BE2C (cell line): ENCODE results near the gene CDC37L1.

ENCODE experiments used
- DNase-seq: peaks from one replicate; pipeline ENCODE4 v3.0.0-alpha.2; 2020
- H3K27me3 ChIP-seq: fragments of 250-450 bp; sonication (Bioruptor Pico); 2 replicates; pipeline ENCODE4 v1.5.1; 2020; ENCODE audit warnings: mild to moderate bottlenecking
- H3K36me3 ChIP-seq: fragments of 250-450 bp; sonication (Bioruptor Pico); 2 replicates; pipeline ENCODE4 v1.5.1; 2020; ENCODE audit warnings: mild to moderate bottlenecking
- H3K4me1 ChIP-seq: fragments of 250-450 bp; sonication (Bioruptor Pico); 2 replicates; pipeline ENCODE4 v1.5.1; 2020
- H3K4me3 ChIP-seq: 2 replicates; pipeline ENCODE4 v1.5.1; 2011; ENCODE audit warnings: low read depth, low read length
- H3K9me3 ChIP-seq: fragments of 250-450 bp; sonication (Bioruptor Pico); 2 replicates; pipeline ENCODE4 v1.5.1; 2020
- TF ChIP-seq, protein P1 (sequence below): IDR thresholded peaks from 2 replicates; pipeline ENCODE4 v1.5.1; 2012; ENCODE audit warnings: mild to moderate bottlenecking, low read depth, low read length

CDC37L1 gene

DNA sequence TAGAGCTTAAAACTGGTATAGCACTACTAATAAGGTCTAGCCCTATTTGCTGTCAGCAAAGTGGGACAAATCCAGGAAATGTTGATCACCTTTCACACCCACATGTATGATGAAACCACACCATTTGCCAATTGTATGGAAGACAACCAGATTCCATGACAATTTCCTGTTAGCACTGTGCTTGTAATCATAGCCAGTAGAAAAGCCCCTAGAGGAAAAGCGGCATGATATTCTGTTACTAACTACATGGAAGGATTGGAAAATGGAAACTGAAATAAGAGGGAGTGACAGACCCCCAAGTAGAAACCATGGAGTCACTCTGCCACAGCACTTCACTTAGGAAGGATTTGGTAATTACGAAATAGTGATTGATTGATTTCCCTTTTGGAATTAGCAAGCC, 14.0 kb upstream of the CDC37L1 start:
- Histone ChIP-seq H3K36me3 (no peaks in the 10 kb centered on the region), H3K27me3 (0 out of 2 replicates have a peak, but pooled peaks cover 3% of the 10 kb centered on the region), H3K9me3 (no peaks in the 10 kb centered on the region; the same call in 1 of the 2 replicates), H3K4me1 (no peaks in the 10 kb centered on the region; the same call in 1 of the 2 replicates), H3K4me3 (no peak overlapping the region; the same call in 1 of the 2 replicates)
- DNase-seq, result no peak
- TF ChIP-seq, protein P1, sequence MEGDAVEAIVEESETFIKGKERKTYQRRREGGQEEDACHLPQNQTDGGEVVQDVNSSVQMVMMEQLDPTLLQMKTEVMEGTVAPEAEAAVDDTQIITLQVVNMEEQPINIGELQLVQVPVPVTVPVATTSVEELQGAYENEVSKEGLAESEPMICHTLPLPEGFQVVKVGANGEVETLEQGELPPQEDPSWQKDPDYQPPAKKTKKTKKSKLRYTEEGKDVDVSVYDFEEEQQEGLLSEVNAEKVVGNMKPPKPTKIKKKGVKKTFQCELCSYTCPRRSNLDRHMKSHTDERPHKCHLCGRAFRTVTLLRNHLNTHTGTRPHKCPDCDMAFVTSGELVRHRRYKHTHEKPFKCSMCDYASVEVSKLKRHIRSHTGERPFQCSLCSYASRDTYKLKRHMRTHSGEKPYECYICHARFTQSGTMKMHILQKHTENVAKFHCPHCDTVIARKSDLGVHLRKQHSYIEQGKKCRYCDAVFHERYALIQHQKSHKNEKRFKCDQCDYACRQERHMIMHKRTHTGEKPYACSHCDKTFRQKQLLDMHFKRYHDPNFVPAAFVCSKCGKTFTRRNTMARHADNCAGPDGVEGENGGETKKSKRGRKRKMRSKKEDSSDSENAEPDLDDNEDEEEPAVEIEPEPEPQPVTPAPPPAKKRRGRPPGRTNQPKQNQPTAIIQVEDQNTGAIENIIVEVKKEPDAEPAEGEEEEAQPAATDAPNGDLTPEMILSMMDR, result no peak

DNA sequence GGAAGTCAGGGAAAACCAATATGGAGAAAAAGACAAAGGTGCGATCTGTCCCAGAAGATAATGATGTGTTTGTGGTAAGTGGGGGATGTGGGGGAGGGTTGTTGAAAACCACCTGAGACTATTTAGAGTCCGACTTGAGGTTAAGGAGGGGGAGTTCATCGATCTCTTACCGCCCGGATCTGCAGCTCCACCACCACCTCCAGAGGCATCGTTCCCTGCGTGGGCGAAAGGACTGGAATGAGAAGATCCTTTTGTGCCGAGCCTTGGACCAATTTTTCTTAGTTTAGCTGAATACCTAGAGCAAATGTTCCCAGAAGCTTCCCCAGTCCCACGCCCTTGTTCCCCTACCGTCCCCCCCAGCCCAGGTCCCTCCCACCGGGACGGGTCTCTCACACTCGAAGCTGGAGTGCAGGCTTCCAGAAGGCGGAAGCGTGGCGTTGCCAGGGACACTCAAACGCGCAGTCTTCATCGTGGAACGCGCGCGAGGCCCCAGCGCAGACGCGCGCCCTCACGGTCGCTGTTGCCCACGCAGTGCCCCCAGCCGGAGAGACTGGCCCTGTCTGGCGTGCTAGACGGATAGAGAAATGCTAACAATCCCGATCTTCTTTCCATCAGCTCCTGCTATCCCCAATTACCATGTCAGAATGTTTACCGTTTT, 13.2 kb upstream of the CDC37L1 start, which contains the start of gene SPATA6L:
SPATA6L (minus strand) TSS at position 439 of the 658 bp plus-strand sequence; CDS start at position 209, 230 bp downstream.
- Histone ChIP-seq H3K9me3 (no peaks in the 10 kb centered on the region; the same call in 1 of the 2 replicates), H3K4me3 (peak within 1 kb of the TSS; percentile 68), H3K4me1 (no peaks in the 10 kb centered on the region; the same call in 1 of the 2 replicates), H3K36me3 (no peaks in the 10 kb centered on the region), H3K27me3 (0 out of 2 replicates have a peak, but pooled peaks cover 3% of the 10 kb centered on the region)
- TF ChIP-seq, protein P1, result peak; percentile 32
- DNase-seq, result peak; percentile 59

DNA sequence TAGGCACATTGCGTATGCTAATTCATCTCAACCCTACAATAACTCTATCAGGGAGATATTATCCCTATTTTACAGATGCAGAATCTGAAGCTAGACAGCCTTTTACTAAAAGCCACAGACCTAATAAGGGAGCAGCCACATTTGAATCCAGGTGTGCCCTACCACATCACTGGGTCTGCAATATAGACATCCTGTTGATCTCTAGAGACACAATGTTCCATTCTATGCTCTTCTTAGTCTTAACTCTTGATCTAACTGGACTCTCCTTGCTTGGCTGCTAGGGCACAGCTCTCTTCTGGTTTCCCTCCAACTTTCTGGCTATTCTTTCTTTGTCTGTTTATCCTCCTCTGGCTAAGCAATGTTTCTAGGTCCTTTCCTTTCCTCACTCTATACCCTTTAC, 11.7 kb upstream of the CDC37L1 start:
- Histone ChIP-seq H3K4me1 (no peaks in the 10 kb centered on the region; the same call in 1 of the 2 replicates), H3K36me3 (no peaks in the 10 kb centered on the region), H3K4me3 (no peak overlapping the region), H3K9me3 (no peaks in the 10 kb centered on the region; the same call in 1 of the 2 replicates), H3K27me3 (0 out of 2 replicates have a peak, but pooled peaks cover 3% of the 10 kb centered on the region)
- DNase-seq, result no peak
- TF ChIP-seq, protein P1, result no peak

DNA sequence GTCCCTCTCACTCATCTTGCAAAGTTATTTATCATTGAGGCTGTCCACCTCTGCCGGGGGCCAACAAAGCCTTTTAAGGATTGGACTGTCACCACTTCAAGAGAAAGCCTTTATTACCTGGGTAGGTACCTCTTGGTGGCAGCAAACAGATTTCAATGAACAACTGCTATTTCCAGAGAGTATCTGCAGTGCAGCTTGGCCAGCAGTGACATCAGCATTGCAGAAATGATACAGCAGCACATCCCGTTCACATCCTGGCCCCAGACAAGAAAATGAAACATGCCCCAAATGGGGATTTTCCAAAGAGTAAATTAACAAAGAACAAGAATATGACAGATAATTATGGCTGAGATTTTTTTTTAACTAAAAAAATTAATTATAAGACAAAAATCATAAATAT, 10.8 kb upstream of the CDC37L1 start:
- Histone ChIP-seq H3K36me3 (no peaks in the 10 kb centered on the region), H3K4me3 (no peak overlapping the region), H3K27me3 (0 out of 2 replicates have a peak, but pooled peaks cover 3% of the 10 kb centered on the region), H3K4me1 (no peaks in the 10 kb centered on the region; the same call in 1 of the 2 replicates), H3K9me3 (no peaks in the 10 kb centered on the region; the same call in 1 of the 2 replicates)
- DNase-seq, result no peak
- TF ChIP-seq, protein P1, result no peak

DNA sequence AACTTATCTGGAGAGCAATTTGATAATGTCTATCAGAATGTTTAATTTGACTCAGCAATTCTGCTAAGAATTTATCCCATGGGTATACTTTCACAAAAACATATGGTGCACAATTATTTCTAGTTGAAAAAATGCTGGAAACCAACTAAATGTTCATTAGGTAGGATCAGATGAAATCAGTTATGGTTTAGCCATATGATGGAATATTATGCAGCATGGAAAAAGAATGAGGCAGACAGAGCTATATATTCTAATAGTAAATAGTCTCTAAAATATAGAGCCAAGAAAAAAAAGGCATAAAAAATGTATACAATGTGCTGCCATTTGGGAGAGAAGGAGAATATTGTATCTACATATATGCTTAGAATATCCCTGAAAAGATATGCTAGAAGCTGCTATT, 9.5 kb upstream of the CDC37L1 start:
- DNase-seq, result no peak
- Histone ChIP-seq H3K27me3 (0 out of 2 replicates have a peak, but pooled peaks cover 3% of the 10 kb centered on the region), H3K4me3 (no peak overlapping the region), H3K4me1 (no peaks in the 10 kb centered on the region; the same call in 1 of the 2 replicates), H3K9me3 (no peaks in the 10 kb centered on the region; the same call in 1 of the 2 replicates), H3K36me3 (no peaks in the 10 kb centered on the region)
- TF ChIP-seq, protein P1, result no peak

DNA sequence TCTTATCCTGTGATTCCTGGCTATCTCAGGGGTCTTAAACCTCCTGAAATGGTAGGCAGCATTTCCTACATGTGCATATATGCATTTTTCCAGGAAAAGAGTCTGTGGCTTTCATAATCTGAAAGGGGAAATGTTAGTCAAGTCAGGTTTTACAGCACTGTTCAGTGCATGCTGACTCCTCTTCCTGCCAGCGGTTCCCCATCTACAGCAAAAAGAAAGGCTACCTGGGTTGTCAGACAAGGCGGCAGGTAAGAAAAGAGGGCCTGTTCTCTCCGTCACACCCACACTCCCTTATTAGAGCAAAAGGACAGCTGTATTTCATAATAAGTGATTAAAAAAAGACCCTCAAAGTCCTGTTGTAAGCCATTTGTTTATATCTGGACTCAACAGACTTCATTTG, 8.8 kb upstream of the CDC37L1 start:
- TF ChIP-seq, protein P1, result no peak
- Histone ChIP-seq H3K4me3 (no peak overlapping the region), H3K27me3 (0 out of 2 replicates have a peak, but pooled peaks cover 3% of the 10 kb centered on the region), H3K4me1 (no peaks in the 10 kb centered on the region; the same call in 1 of the 2 replicates), H3K9me3 (no peaks in the 10 kb centered on the region; the same call in 1 of the 2 replicates), H3K36me3 (no peaks in the 10 kb centered on the region)
- no peak for DNase-seq
